ENCODE results near the gene TUB.

- no peak for TF ChIP-seq ZNF274 (IDR thresholded peaks at IDR 0.05; ENCODE audit: borderline replicate concordance, extremely low read depth, low read length)
- TF ChIP-seq, protein P1, sequence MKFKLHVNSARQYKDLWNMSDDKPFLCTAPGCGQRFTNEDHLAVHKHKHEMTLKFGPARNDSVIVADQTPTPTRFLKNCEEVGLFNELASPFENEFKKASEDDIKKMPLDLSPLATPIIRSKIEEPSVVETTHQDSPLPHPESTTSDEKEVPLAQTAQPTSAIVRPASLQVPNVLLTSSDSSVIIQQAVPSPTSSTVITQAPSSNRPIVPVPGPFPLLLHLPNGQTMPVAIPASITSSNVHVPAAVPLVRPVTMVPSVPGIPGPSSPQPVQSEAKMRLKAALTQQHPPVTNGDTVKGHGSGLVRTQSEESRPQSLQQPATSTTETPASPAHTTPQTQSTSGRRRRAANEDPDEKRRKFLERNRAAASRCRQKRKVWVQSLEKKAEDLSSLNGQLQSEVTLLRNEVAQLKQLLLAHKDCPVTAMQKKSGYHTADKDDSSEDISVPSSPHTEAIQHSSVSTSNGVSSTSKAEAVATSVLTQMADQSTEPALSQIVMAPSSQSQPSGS (IDR thresholded peaks at IDR 0.05; ENCODE audit: low read length), result no peak
- no peak for TF ChIP-seq POLR2A (IDR thresholded peaks at IDR 0.05; ENCODE audit: control extremely low read depth in 1 of 2, low read depth in 2 of 2, low read length in 2 of 2)
- TF ChIP-seq, protein P2, sequence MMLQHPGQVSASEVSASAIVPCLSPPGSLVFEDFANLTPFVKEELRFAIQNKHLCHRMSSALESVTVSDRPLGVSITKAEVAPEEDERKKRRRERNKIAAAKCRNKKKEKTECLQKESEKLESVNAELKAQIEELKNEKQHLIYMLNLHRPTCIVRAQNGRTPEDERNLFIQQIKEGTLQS (IDR thresholded peaks at IDR 0.05; ENCODE audit: insufficient read depth, low read depth, low read length), result no peak
Observed at GRCh38 chr11:8075119-8075726, 5.8 kb upstream of the TUB start.
